AG08396 (cell line): ENCODE measurements around the gene UPK3BL2.
"Not testable (repeated sequence)": the region's sequence is repeated elsewhere in the genome, so short reads cannot be mapped to it uniquely, and the experiment has no call there.

ENCODE experiments used
- DNase-seq: peaks from one replicate; pipeline ENCODE4 v3.0.0; 2012; ENCODE audit warnings: low spot score, mixed read lengths

The UPK3BL2 gene

GRCh38 chr7:102527822-102528793 lies 15.4 kb downstream of the UPK3BL2 start:
- not testable (repeated sequence) for DNase-seq

GRCh38 chr7:102527182-102527581 lies 16.3 kb downstream of the UPK3BL2 start:
- DNase-seq: not testable (repeated sequence)

GRCh38 chr7:102524803-102525202 lies 18.7 kb downstream of the UPK3BL2 start:
- DNase-seq: not testable (repeated sequence)

GRCh38 chr7:102520797-102521196 lies 22.7 kb downstream of the UPK3BL2 start:
- DNase-seq: not testable (repeated sequence)

- not testable (repeated sequence) for DNase-seq
Observed at GRCh38 chr7:102517550-102518147, 25.8 kb downstream of the UPK3BL2 start, which contains the start of gene RASA4B. TSS of gene RASA4B (minus strand) at chr7:102517777. CDS start at chr7:102517710, 67 bp downstream.

GRCh38 chr7:102516951-102517350 lies 26.5 kb downstream of the UPK3BL2 start:
- not testable (repeated sequence) for DNase-seq

- not testable (repeated sequence) for DNase-seq
Observed at GRCh38 chr7:102515889-102516288, 27.6 kb downstream of the UPK3BL2 start.

- not testable (repeated sequence) for DNase-seq
Observed at GRCh38 chr7:102514881-102515721, 28.4 kb downstream of the UPK3BL2 start.

GRCh38 chr7:102512642-102513221 lies 30.8 kb downstream of the UPK3BL2 start:
- not testable (repeated sequence) for DNase-seq

GRCh38 chr7:102511860-102512522 lies 31.5 kb downstream of the UPK3BL2 start:
- DNase-seq: not testable (repeated sequence)

- DNase-seq: not testable (repeated sequence)
Observed at GRCh38 chr7:102510575-102510974, 32.9 kb downstream of the UPK3BL2 start.

GRCh38 chr7:102507410-102508088 lies 35.9 kb downstream of the UPK3BL2 start:
- DNase-seq: not testable (repeated sequence)

GRCh38 chr7:102505298-102506185 lies 38.0 kb downstream of the UPK3BL2 start:
- not testable (repeated sequence) for DNase-seq

GRCh38 chr7:102503141-102503540 lies 40.4 kb downstream of the UPK3BL2 start:
- DNase-seq: not testable (repeated sequence)

GRCh38 chr7:102498321-102498720 lies 45.2 kb downstream of the UPK3BL2 start:
- not testable (repeated sequence) for DNase-seq

- DNase-seq: not testable (repeated sequence)
Observed at GRCh38 chr7:102497308-102497707, 46.2 kb downstream of the UPK3BL2 start.

- DNase-seq: not testable (repeated sequence)
Observed at GRCh38 chr7:102496861-102497260, 46.6 kb downstream of the UPK3BL2 start.

GRCh38 chr7:102494473-102495149 lies 48.9 kb downstream of the UPK3BL2 start:
- not testable (repeated sequence) for DNase-seq

GRCh38 chr7:102494026-102494425 lies 49.5 kb downstream of the UPK3BL2 start:
- DNase-seq: not testable (repeated sequence)
